WTC11 (cell line): ENCODE measurements around the gene OR1E1.
"Not testable (repeated sequence)": the region's sequence is repeated elsewhere in the genome, so short reads cannot be mapped to it uniquely, and the experiment has no call there.

Experiments used
- ARID4B ChIP-seq: sonication (generic); formaldehyde crosslinking; IDR thresholded peaks from 2 replicates; pipeline ENCODE4 v1.8.0; 2023; ENCODE audit warnings: missing genetic modification reagents, mild to moderate bottlenecking, borderline replicate concordance
- ATF1 ChIP-seq: sonication (generic); formaldehyde crosslinking; IDR thresholded peaks from 2 replicates; pipeline ENCODE4 v1.8.1; 2023; ENCODE audit warnings: mild to moderate bottlenecking, moderate library complexity, missing genetic modification reagents
- CREB1 ChIP-seq: sonication (generic); formaldehyde crosslinking; IDR thresholded peaks from 2 replicates; pipeline ENCODE4 v1.8.0; 2023; ENCODE audit warnings: mild to moderate bottlenecking, missing genetic modification reagents
- CTCF ChIP-seq: fragments of 200-600 bp; IDR thresholded peaks from 2 replicates; pipeline ENCODE4 v1.8.0; 2022; ENCODE audit warnings: antibody characterized with exemption
- E2F5 ChIP-seq: sonication (generic); formaldehyde crosslinking; IDR thresholded peaks from 2 replicates; pipeline ENCODE4 v1.8.1; 2022; ENCODE audit warnings: mild to moderate bottlenecking, moderate library complexity, missing genetic modification reagents
- MAX ChIP-seq: sonication (generic); formaldehyde crosslinking; IDR thresholded peaks from 2 replicates; pipeline ENCODE4 v1.8.0; 2022; ENCODE audit warnings: mild to moderate bottlenecking, missing genetic modification reagents
- MLX ChIP-seq: sonication (generic); formaldehyde crosslinking; IDR thresholded peaks from 2 replicates; pipeline ENCODE4 v1.8.1; 2023; ENCODE audit warnings: mild to moderate bottlenecking, missing genetic modification reagents, moderate library complexity
- NFYB ChIP-seq: sonication (generic); formaldehyde crosslinking; conservative IDR thresholded peaks from 2 replicates; pipeline ENCODE4 v1.8.0; 2022; ENCODE audit warnings: low read depth, missing genetic modification reagents
- TEAD1 ChIP-seq: sonication (generic); formaldehyde crosslinking; IDR thresholded peaks from 2 replicates; pipeline ENCODE4 v1.8.0; 2022; ENCODE audit warnings: mild to moderate bottlenecking, missing genetic modification reagents
- TEAD4 ChIP-seq: sonication (generic); formaldehyde crosslinking; IDR thresholded peaks from 2 replicates; pipeline ENCODE4 v1.8.0; 2022; ENCODE audit warnings: mild to moderate bottlenecking, missing genetic modification reagents
- USF2 ChIP-seq: sonication (generic); formaldehyde crosslinking; IDR thresholded peaks from 2 replicates; pipeline ENCODE4 v1.8.1; 2023; ENCODE audit warnings: mild to moderate bottlenecking, missing genetic modification reagents, moderate library complexity
- ZNF281 ChIP-seq: sonication (generic); formaldehyde crosslinking; IDR thresholded peaks from 2 replicates; pipeline ENCODE4 v1.8.0; 2023; ENCODE audit warnings: mild to moderate bottlenecking, missing genetic modification reagents

- not testable (repeated sequence) for TF ChIP-seq MAX (CRISPR knock-in tag); CTCF; CREB1; NFYB (CRISPR knock-in tag); ATF1 (CRISPR knock-in tag); TEAD4 (CRISPR knock-in tag); USF2 (CRISPR knock-in tag); MLX (CRISPR knock-in tag); E2F5 (CRISPR knock-in tag); ZNF281; ARID4B (CRISPR knock-in tag); TEAD1 (CRISPR knock-in tag)
Measured at GRCh38 chr17:3397801-3398200, 409 bp downstream of the OR1E1 start.
